Calu3 (cell line): ENCODE measurements around the gene ALOX12B. TPM values are rescaled to one million over a fixed set of nuclear protein-coding genes. Genes with fewer than 3 reads are reported as not detected.
A peak's percentile ranks its signal among the peaks of the same experiment; 100 is the strongest.

Experiments used
- BruUV-seq: library from RNA; stranded (reverse); fragments of 400-500 nt; replicated peaks from 2 replicates; lab custom pipeline; 2021; lab: Mats Ljungman, UMichigan
- CTCF ChIA-PET: fragments of 300-600 bp; sonication (Branson Sonifier 250); formaldehyde crosslinking; loops from one replicate; lab custom pipeline; 2022; ENCODE audit warnings: antibody characterized with exemption; lab: Charles Lee
- DNase-seq: peaks from one replicate; pipeline ENCODE4 v3.0.0; 2022
- H3K27ac Mint-ChIP-seq: one replicate; pipeline ENCODE4 v1.8.0; 2022; ENCODE audit warnings: mixed read lengths; ENCODE audit not compliant: unreplicated experiment
- H3K27me3 Mint-ChIP-seq: one replicate; pipeline ENCODE4 v1.8.0; 2022; ENCODE audit warnings: mixed read lengths; ENCODE audit not compliant: unreplicated experiment
- H3K36me3 Mint-ChIP-seq: one replicate; pipeline ENCODE4 v1.8.0; 2022; ENCODE audit warnings: mild to moderate bottlenecking, moderate library complexity, mixed read lengths; ENCODE audit not compliant: insufficient read depth, unreplicated experiment
- H3K4me1 Mint-ChIP-seq: one replicate; pipeline ENCODE4 v1.8.0; 2022; ENCODE audit warnings: mild to moderate bottlenecking, low read depth, mixed read lengths; ENCODE audit not compliant: unreplicated experiment
- H3K4me3 Mint-ChIP-seq: one replicate; pipeline ENCODE4 v1.8.0; 2022; ENCODE audit warnings: mild to moderate bottlenecking, low read depth, moderate library complexity, mixed read lengths; ENCODE audit not compliant: unreplicated experiment
- H3K9me3 Mint-ChIP-seq: one replicate; pipeline ENCODE4 v1.8.0; 2022; ENCODE audit warnings: low read depth, mixed read lengths; ENCODE audit not compliant: unreplicated experiment
- intact Hi-C: fragments of 100-400 bp; cut with micrococcal nuclease; formaldehyde crosslinking; loops from one replicate; pipeline ENCODE4 v1.10.0; 2022; ENCODE audit not compliant: unreplicated experiment
- total RNA-seq: library from RNA; stranded (reverse); gene quantifications from 2 replicates; pipeline ENCODE4 v1.2.3, GENCODE V29; 2022
- TF ChIP-seq, protein P1 (sequence below): fragments of 200-600 bp; IDR thresholded peaks from one replicate; pipeline ENCODE4 v1.8.0; 2022; ENCODE audit warnings: antibody characterized with exemption; ENCODE audit not compliant: unreplicated experiment

ALOX12B gene
- total RNA-seq, 1 experiment from 2014 or later = not detected

DNA sequence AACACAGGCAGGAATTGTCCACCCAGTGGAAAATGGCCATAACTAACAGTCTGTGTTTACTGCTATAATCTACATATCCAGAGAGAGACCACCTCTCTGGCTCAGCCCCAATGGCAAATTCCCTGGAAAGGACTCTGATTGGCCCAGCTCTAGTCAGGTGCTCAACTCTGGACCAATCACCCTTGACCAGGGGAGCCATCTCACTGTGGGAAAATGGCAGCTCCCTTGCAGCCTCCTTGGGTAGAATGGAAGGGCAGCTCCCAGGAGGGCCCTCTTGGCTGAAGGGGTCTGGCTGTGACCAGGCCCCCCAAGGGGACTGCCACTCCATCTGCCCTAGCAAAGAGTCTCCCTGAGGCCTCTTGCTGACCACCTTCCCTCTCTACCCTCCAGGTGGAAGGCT, 45.5 kb downstream of the ALOX12B start:
- H3K4me3 Mint-ChIP-seq = no peak overlapping the region
- no TSS peak for BruUV-seq

DNA sequence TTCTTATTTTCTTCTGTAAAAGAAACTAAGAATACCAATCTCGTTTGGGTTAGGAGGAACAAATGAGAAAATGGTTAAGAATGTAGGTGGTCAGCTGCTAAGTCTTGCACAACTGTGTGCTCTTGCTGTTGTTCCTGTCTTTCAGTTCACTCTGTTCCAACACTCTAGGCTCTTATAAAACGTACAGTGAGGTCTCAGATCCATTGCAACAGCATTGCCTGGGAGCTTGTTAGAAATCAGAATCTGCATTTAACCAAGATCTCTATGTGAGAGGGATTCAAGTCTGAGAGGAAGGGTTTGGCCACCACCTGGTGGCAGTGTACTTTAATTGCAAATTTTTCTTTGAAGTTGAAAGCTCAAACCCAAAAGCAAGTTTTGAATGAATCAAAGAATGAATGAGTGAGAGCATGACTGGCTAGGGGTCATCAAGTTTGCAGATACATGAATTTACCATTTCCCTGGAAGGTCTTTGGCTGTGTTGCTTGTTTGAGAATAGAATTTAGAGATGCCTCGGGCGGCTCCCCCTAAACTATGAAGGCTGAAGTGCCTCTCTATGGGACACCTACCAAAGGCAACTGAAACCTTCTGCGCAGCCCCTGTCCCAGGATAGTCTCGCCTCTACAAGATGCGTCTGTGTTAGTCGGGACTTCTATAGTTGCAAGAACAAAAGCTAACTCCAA, 46.1 kb downstream of the ALOX12B start:
- Mint-ChIP-seq H3K4me1 (no peaks in the 10 kb centered on the region), H3K27me3 (peaks cover 53% of the 10 kb centered on the region), H3K36me3 (no peaks in the 10 kb centered on the region), H3K4me3 (no peak overlapping the region), H3K9me3 (no peaks in the 10 kb centered on the region), H3K27ac (no peak overlapping the region)
- TF ChIP-seq, protein P1, sequence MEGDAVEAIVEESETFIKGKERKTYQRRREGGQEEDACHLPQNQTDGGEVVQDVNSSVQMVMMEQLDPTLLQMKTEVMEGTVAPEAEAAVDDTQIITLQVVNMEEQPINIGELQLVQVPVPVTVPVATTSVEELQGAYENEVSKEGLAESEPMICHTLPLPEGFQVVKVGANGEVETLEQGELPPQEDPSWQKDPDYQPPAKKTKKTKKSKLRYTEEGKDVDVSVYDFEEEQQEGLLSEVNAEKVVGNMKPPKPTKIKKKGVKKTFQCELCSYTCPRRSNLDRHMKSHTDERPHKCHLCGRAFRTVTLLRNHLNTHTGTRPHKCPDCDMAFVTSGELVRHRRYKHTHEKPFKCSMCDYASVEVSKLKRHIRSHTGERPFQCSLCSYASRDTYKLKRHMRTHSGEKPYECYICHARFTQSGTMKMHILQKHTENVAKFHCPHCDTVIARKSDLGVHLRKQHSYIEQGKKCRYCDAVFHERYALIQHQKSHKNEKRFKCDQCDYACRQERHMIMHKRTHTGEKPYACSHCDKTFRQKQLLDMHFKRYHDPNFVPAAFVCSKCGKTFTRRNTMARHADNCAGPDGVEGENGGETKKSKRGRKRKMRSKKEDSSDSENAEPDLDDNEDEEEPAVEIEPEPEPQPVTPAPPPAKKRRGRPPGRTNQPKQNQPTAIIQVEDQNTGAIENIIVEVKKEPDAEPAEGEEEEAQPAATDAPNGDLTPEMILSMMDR = peak; percentile 41
- BruUV-seq = no TSS peak
- CTCF ChIA-PET = interaction anchor here (0.5 to 2.0 kb wide), 12 partner anchors 16 to 385 kb away, joined by 3 to 11 read pairs (median 5); partner anchors contain the start of genes CNTROB, RNF227 and TRAPPC1
- intact Hi-C loops = loop anchor here (5.0 to 10.0 kb wide), 2 partner anchors 127 to 299 kb away; partner anchors contain the start of gene RNF227
- DNase-seq = peak; percentile 40

More for the DNA sequence above, 45.5 kb downstream of the ALOX12B start:
- Mint-ChIP-seq H3K27me3 (peaks cover 58% of the 10 kb centered on the region), H3K9me3 (no peaks in the 10 kb centered on the region), H3K27ac (no peak overlapping the region), H3K4me1 (no peaks in the 10 kb centered on the region), H3K36me3 (no peaks in the 10 kb centered on the region)
- intact Hi-C loops = loop anchor here (5.0 to 10.0 kb wide), 2 partner anchors 127 to 300 kb away; partner anchors contain the start of gene RNF227
- CTCF ChIA-PET = interaction anchor here (1.0 to 2.0 kb wide), 11 partner anchors 15 to 386 kb away, joined by 3 to 11 read pairs (median 5); partner anchors contain the start of genes CNTROB, RNF227 and TRAPPC1
- TF ChIP-seq, protein P1 = no peak
- no peak for DNase-seq

DNA sequence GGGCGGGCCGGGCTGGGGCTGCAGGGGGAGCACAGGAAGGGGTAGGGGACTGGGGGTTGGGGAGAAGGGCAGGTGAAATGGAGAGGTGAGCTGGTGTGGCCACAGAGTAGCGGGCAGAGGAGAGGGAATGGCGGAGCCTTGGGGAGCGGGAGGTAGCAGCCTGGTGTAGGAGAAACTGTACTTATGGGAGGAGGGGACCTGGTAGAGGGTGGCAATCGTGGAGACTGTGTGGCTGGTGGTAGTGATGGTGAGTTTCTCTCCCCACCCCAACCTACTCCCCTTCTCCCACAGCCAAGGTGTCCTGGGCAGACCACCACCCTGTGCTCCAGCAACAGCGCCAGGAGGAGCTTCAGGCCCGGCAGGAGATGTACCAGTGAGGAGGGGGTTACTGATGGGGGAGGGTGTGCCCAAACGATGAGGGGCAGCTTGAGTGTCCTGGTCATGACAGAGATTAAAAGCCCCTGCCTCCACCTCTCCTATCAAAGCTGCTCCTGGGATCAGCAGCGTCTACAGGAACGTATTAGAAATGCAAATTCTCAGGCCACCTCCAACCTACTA, 47.8 kb downstream of the ALOX12B start:
- H3K27ac Mint-ChIP-seq = no peak overlapping the region
- intact Hi-C loops = loop anchor here (5.0 to 10.0 kb wide), 2 partner anchors 125 to 297 kb away; partner anchors contain the start of gene RNF227
- H3K4me1 Mint-ChIP-seq = no peaks in the 10 kb centered on the region
- H3K9me3 Mint-ChIP-seq = no peaks in the 10 kb centered on the region
- no peak for DNase-seq
- H3K36me3 Mint-ChIP-seq = no peaks in the 10 kb centered on the region
- peaks cover 36% of the 10 kb centered on the region for H3K27me3 Mint-ChIP-seq
- no TSS peak for BruUV-seq
- H3K4me3 Mint-ChIP-seq = no peak overlapping the region
- TF ChIP-seq, protein P1 = no peak
- CTCF ChIA-PET = no interaction called here

DNA sequence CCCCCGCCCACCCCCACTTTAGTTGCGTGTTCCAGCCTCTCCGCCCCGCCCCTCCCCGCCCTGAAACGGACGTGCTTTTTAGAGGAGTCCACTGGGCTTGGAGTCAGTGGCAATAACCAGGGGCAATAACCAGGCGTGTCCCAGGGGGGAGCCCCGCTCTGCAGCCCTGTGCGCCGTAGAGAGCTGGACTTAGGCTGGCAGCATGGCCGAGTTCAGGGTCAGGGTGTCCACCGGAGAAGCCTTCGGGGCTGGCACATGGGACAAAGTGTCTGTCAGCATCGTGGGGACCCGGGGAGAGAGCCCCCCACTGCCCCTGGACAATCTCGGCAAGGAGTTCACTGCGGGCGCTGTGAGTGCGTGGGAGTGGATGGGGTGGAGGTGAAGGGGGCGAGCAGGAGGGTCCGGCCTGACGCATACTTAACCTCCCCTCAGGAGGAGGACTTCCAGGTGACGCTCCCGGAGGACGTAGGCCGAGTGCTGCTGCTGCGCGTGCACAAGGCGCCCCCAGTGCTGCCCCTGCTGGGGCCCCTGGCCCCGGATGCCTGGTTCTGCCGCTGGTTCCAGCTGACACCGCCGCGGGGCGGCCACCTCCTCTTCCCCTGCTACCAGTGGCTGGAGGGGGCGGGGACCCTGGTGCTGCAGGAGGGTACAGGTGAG, 48.4 kb downstream of the ALOX12B start, which contains the start of gene ALOX15B:
ALOX15B (plus strand) TSS at position 106 of the 657 bp plus-strand sequence; CDS start at position 203, 97 bp downstream.
- Mint-ChIP-seq H3K36me3 (no peaks in the 10 kb centered on the region), H3K9me3 (no peaks in the 10 kb centered on the region), H3K27me3 (peaks cover 32% of the 10 kb centered on the region), H3K27ac (no peak within 1 kb of the TSS), H3K4me3 (no peak within 1 kb of the TSS), H3K4me1 (no peaks in the 10 kb centered on the region)
- intact Hi-C loops = no loop called here
- TF ChIP-seq, protein P1 = no peak
- CTCF ChIA-PET = no interaction called here
- no TSS peak for BruUV-seq
- DNase-seq = no peak
